GM18520 (cell line): ENCODE measurements around the gene EXOC2.

ENCODE experiments used
- ATAC-seq: cut with Tn5 transposase; IDR thresholded peaks from one replicate; pipeline ENCODE4 v1.9.1; 2021; ENCODE audit not compliant: unreplicated experiment

The EXOC2 gene, protein sequence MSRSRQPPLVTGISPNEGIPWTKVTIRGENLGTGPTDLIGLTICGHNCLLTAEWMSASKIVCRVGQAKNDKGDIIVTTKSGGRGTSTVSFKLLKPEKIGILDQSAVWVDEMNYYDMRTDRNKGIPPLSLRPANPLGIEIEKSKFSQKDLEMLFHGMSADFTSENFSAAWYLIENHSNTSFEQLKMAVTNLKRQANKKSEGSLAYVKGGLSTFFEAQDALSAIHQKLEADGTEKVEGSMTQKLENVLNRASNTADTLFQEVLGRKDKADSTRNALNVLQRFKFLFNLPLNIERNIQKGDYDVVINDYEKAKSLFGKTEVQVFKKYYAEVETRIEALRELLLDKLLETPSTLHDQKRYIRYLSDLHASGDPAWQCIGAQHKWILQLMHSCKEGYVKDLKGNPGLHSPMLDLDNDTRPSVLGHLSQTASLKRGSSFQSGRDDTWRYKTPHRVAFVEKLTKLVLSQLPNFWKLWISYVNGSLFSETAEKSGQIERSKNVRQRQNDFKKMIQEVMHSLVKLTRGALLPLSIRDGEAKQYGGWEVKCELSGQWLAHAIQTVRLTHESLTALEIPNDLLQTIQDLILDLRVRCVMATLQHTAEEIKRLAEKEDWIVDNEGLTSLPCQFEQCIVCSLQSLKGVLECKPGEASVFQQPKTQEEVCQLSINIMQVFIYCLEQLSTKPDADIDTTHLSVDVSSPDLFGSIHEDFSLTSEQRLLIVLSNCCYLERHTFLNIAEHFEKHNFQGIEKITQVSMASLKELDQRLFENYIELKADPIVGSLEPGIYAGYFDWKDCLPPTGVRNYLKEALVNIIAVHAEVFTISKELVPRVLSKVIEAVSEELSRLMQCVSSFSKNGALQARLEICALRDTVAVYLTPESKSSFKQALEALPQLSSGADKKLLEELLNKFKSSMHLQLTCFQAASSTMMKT

DNA sequence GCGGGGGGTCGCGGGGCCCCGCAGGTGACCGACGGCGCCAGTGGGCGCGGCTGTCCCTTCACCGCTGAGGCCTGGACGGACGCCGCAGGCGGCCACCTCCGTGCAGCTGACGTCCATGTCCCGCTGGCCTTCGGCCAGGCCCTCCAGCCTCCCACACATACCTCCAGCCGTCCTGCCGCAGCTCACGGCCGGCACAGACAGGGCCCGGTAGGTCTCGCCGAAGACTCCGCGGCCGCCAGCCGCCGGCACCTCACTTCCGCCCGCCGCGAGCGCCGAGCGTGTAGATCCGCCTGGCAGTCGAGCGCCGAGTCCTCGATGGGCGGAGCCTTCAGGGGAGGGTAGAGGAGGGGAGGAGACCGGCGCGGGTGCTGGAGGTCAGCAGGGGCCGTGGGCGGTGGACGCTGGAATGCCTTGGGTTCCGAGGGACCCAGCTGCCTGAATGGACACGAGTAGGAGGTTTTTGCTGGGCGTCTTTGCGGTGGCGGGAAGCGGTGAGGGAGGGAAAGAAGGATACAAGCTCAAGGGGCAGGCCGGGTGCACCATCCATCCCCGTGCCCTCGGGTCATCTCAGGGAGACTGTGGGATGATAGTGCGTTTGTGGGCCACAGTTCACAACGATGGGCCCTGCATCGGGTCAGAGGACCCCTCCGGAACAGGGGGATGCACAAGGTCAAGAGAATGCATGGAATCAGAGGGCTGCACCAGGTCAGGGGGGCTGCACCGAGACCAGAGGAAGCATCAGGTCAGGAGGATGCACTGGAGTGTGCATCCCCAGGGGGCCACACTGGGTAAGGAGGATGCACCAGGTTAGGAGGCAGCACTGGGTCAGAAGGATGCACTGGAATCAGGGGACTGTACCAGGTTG lies at the start of gene EXOC2:
EXOC2 (minus strand) TSS at position 282 of the 865 bp plus-strand sequence. CDS start 55,321 bp downstream, outside the sequence.
- ATAC-seq, result peak; percentile 86

DNA sequence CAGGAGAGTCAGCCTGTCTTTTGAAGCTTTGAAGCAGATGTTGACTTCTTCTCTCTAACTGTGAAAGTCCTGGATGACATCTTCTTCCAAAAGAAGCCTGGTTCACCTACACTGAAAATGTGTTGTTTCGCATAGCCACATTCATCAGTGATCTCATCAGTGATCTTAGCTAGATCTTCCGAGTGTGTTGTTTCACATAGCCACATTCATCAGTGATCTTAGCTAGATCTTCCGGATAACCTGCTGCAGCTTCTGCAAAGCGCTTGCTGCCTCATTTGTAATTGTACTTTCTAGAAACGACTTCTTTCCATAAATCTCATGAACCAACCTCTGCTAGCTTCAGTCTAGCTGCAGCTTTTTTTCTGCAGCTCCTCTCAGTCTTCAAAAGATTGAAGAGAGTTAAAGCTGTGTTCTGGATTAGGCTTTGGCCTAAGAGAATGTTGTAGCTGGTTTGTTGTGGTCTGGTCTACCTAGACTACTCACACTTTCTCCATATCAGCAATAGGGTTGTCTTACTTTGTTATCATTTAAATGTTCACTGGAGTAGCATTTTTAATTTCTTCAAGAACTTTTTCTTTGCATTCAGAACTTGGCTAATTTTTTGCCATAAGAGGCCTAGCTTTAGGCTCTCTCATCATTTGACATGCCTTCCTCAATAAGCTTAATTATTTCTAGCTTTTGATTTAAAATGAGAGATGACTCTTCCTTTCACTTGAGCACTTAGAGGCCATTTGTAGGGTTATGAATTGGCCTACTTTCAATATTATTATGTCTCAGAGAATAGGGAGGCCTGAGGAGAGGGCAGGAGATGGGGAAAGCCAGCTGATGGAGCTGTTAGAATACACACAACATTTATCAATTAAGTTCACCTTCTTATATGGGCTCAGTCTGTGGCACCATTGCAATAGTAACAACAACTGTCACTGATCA lies 48.7 kb upstream of the EXOC2 start:
- no peak for ATAC-seq

DNA sequence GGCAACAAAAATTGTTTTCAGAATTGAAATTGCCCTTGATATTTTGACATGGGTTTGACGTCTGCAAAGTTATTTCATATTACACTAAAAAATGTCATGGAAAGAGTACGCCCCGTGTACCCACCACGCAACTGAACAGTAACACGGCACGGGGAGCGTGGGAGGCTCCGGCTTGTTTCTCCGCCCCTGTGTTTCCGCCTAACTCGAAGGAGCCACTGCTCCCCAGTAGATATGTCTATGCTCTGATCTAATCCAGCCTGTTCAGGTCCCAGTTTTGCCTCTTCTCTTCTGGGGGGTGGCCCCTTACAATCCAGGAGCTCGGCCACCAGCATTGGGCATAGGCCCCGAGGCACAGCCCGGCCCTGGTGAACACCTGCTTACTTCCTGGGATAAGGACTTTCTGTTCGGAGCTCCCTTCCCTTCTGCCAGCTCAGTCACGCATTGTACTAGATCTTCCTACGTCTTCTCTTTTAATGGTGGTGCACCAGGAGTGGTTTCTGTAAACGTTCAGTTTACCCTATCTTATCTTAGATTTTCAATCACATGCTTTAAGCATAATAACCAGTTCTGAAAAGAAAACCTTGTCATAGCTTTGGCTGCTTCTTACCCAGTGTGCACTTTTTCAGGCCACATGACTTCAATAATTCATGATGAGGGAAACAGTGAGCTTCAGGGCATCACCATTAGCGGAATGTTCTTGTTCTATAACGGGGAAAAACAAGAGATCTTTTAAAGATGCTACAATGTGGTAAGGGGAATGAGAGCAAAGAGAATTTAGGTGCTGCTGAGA lies 43.9 kb upstream of the EXOC2 start:
- ATAC-seq, result no peak

DNA sequence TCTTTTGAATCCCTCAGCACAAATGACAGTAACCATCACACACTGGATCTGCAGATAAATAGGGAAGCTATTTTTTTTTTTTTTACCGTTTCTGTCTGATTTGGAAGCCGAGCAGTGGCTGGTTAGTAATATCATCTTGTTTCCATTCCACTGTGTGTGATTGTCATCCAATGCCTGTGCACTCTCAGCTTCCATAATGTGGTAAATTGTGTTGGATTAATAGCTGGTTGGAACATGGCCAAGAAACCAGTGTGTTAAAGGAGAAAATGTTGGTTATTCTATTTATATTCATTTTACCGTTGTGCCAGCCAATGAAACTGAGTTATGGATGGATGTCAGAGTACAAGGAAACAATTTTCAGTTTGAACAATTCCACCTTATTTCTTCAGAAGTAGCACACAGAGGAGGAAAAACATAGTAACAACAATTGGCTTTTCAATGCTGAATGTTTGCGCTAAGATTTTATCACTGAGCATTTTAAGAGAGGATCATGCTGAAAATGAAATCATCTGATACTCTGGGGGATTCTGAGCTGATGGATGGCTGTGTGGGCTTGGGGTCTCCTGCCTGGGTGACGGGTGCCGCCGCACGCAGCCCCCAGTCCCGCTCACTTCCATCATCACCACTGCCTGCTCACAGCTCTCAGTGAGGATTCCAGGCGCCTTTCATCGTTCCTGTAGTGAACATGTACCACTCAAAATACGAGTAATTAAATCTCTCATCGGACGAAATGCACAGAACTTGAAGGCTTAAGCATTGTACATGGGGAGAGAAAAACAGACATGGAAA lies 40.7 kb upstream of the EXOC2 start:
- no peak for ATAC-seq

- no peak for ATAC-seq
These were observed 39.0 kb upstream of the EXOC2 start for GRCh38 chr6:731924-732323.

DNA sequence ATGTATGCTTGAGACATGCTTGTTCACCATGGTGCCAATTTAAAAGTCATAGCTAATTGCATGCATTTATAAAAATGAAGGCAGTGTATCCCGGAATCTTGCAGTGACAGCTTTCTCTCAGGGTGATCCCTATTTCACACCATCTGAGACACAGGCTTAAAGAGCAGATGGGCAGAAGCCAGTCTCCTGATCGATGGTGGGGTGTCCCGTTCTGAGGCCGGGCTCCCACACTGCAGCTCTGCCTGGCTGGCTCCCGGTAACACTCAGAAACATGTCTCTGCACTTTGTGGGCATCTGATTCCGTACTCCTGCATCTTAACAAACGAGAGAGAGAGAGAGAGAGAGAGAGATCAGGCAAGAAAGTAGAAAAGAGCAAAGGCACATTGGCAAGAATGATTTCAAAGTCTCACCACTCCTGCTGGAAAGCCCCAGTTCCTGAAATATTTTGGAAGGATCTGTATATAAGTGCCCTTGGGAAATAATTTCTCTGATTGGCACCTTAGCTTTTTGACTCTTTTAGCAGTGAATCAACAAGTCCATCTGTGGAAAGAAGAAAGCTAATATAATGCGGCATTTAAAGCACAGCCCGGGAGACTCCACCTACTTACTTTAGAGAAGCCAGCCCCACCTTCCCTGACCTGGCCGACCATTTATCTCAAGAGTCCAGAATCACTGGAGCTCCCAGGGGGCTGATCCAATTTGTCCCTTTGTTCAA lies 36.8 kb upstream of the EXOC2 start:
- ATAC-seq, result no peak

DNA sequence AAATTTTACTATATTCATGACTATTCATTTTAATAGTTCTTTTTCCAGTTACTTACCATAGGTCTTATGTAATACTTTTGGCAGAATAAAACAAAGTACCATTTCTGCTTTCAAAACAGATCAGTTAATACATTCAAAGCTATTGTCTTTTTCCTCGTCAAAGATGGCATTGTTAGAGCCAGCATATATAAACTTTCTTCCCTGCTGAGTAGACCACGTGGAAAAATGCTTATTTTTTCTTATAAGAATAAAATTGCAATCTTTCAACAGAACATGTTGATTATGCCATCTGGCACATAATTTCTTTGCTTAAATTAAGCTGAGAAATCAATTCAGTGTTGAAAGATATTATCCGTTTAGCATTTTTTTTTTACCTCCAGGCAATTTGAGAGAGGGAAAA lies 34.9 kb upstream of the EXOC2 start:
- ATAC-seq, result no peak

GRCh38 chr6:723540-723939 lies 30.6 kb upstream of the EXOC2 start:
- ATAC-seq, result no peak

DNA sequence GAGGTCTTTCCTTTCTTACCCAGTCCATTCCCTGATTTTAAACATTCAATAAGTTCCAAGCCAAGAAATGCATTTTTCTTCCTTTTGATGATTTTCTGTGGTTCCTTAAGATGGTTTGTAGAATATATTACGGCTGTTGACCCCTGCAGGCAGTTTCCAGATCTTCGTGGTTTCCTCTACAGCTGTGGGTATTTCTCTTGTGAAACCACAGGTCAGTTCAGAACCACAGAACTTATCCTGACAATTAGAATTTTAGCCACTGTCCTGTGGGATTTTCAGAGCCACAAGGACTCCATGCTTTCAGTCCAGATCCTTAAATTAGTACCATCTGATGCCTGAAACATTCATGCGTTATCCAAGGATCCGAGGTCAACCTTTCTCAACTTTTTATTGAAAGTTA lies 29.7 kb upstream of the EXOC2 start:
- ATAC-seq, result no peak

DNA sequence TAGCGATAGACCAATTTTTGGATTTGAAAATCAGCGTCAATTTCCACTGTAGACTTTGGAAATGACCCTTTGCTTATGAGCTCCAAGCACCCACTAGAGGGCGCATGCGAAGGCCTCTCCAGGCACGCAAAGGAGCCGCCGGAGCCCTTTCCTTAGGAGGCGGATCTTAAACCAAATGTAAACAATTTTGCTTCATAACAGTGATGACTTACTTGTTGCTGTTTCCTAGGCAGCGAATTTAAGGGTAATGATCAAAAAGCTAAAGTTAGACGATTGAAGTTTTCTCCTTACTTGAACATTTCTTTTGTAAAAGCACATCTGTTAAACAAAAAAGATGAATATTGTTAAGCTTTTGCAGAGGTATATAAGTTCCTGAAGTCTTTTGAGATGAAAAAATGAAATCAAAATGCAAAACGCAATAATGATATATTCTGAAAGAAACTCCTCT lies 29.2 kb upstream of the EXOC2 start:
- no peak for ATAC-seq

- ATAC-seq, result no peak
These were observed 25.4 kb upstream of the EXOC2 start for GRCh38 chr6:718345-718744.

GRCh38 chr6:717135-717534 lies 24.2 kb upstream of the EXOC2 start:
- no peak for ATAC-seq

DNA sequence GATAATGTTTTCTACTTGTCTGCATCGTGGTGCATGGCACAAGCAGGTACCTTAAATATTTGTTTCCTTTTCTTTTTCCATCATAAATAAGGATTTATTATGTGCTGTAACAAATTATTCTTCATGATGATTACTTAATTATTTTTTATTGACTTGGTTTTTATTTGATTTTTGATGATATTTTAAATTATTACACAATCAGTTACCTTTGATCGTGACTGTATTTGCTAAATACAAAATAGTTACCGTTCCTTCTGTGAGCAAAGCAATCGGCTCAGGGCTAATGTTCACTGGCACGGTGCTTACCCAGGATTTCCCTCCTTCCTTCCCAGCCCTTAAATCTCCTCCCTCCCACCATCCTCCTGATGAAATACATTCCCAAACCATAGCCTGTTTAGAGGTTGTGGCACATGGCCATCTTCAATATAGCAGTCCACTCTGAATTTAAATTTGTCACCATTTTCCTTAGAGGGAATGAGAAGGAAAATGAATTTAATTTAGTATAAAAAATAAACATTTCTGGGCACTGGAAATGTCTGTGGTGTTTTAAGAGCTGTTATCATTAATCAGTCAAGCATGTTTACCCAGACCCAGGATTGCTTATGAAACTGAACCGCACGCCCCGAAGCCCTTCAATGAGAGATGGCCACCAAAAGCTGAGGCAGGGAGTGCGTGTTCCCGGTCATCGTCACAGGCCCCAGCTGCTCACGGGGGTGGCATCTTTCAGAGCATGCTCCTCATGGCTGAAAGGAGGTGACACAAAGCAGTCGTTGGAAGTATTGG lies 23.0 kb upstream of the EXOC2 start:
- no peak for ATAC-seq

DNA sequence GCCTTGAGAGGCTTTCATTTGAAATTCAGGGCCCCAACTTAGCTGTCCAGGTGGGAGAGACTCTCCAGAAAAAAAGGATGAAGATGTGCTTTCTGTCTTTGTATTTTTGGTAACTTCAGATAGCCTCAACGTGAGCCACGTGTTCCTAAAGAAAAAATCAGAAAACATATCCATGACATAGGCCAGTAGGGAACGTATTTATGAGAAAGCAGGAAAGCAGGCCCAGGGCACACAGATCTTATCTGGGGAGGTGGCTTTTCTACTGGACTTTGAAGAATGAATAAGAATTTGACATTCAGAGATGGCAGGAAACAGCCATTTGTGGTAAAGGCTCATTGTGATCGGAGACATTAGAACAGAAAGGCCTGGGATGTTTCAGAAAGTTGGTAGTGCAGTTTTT lies 21.2 kb upstream of the EXOC2 start:
- ATAC-seq, result no peak

- no peak for ATAC-seq
These were observed 20.4 kb upstream of the EXOC2 start for GRCh38 chr6:713351-713750.

- no peak for ATAC-seq
These were observed 19.9 kb upstream of the EXOC2 start for GRCh38 chr6:712805-713204.

DNA sequence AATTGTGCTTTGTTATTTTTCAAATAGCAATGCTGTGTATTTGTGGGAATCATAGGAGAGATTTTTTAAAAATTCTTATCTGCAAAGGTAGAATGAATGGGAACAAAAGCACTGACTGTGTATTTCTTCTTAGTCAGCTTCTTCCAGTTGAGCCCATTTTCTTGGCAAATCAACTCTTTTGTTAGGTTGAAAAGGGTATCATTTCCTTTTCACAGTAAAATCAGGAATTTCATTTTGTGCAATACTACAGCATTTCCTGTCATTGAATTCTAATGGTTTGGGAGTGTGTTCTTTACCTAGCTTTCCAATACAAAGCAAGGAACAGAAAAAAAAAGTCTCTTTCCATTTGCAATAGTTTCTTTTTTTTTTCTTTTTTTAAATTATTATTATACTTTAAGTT lies 19.0 kb upstream of the EXOC2 start:
- ATAC-seq, result no peak
